22Rv1 (cell line): Measurements from ENCODE around the gene PTPDC1.
"Not testable (repeated sequence)": the region's sequence is repeated elsewhere in the genome, so short reads cannot be mapped to it uniquely, and the experiment has no call there.

ENCODE experiments used
- H3K27ac ChIP-seq: fragments of 450-650 bp; 2 replicates; pipeline ENCODE4 v1.5.1; 2017
- ZFX ChIP-seq: fragments of 450-650 bp; IDR thresholded peaks from 2 replicates; pipeline ENCODE4 v1.6.1; 2017; ENCODE audit warnings: antibody characterized with exemption, borderline replicate concordance
- TF ChIP-seq, protein P1 (sequence below): fragments of 450-650 bp; IDR thresholded peaks from 2 replicates; pipeline ENCODE4 v1.5.1; 2017; ENCODE audit warnings: mild to moderate bottlenecking

Gene PTPDC1

DNA sequence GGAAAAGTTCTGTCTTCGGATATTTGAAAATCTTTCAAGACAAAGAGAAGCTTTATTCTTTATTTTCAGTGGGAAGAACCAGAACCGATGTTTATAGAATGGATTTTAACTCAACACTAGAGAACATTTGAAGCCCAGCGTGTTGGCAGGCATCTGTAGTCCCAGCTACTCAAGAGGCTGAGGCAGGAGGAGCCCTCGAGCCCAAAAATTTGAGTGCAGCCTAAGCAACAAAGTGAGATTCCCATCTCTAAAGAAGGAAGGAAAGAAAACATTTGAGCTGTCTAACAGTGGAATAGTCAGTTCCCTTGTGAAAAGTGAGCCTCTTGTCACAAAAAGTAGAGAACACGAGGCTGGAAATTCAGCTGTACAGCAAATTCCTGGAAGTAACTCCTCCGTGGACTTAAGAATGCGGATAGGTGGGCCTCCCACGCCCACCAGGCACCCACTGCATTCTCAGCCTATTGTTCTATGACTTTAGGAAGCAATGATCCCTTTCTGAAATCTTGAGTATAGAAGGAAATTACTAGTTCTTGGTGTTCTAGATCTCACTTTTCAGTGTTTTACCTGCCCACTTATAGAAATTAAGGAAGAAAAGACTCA, 2.3 kb upstream of the PTPDC1 start:
- H3K27ac ChIP-seq, result no peak overlapping the region
- TF ChIP-seq, protein P1, sequence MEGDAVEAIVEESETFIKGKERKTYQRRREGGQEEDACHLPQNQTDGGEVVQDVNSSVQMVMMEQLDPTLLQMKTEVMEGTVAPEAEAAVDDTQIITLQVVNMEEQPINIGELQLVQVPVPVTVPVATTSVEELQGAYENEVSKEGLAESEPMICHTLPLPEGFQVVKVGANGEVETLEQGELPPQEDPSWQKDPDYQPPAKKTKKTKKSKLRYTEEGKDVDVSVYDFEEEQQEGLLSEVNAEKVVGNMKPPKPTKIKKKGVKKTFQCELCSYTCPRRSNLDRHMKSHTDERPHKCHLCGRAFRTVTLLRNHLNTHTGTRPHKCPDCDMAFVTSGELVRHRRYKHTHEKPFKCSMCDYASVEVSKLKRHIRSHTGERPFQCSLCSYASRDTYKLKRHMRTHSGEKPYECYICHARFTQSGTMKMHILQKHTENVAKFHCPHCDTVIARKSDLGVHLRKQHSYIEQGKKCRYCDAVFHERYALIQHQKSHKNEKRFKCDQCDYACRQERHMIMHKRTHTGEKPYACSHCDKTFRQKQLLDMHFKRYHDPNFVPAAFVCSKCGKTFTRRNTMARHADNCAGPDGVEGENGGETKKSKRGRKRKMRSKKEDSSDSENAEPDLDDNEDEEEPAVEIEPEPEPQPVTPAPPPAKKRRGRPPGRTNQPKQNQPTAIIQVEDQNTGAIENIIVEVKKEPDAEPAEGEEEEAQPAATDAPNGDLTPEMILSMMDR, result no peak
- TF ChIP-seq ZFX, result no peak

DNA sequence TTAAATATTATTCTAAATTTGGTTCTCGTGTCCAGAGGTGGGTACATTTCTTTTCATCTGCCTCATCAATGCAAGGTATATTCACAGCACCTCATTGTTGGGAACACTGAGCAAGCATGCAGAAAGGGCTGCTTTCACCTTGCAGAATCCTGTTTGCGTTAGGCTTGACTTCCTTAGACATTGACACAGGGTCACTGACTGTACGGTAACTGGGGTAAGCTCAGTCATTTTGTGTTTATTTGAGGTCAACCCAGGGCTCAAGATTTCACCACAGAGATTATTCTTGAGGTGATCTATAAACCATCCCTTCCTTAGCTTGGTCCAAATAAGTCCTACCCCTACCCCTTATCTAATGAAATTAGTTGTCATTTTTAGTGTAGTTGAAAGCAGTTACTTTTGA, 1.7 kb upstream of the PTPDC1 start:
- no peak overlapping the region for H3K27ac ChIP-seq
- TF ChIP-seq, protein P1, result no peak
- no peak for TF ChIP-seq ZFX

DNA sequence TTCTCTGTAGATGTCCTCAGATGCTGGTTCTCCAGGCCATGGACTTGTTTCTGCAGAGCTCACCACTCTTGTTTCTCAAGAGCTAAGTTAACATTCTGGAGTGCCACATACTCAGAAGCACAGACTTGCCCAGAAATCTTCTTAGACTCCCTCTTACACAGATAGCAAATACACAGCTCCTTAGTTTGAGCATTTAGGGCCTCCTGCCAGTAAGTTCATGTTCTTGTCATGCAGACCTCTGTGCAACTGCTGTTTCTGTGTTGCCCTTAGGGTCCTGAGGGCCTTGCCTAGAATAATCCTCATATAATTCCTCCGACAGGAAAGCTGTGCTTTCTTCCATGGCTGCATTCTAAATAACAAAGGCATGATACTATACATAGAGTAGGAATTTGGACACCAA, 1.3 kb upstream of the PTPDC1 start:
- TF ChIP-seq, protein P1, result no peak
- TF ChIP-seq ZFX, result no peak
- no peak overlapping the region for H3K27ac ChIP-seq

DNA sequence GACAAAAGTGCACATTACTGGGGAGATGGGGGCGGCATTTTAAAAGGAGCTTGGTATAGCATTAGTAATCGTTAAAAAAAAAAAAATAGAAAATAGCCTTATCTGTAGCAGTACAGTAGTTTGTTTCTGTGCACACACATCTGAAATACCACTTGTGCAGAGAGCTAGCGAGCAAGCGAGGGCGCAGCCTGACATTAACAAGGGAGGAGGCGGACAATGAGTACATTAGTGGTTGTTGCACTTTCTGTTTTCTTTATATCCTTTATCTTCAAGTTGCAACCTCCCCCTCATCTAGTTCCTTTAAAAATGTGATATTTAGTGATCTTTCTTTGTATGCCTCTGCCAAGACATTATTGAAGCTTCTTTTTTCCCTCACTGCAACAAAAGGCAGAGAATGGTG, 880 bp upstream of the PTPDC1 start:
- TF ChIP-seq ZFX, result no peak
- TF ChIP-seq, protein P1, result no peak
- no peak overlapping the region for H3K27ac ChIP-seq

DNA sequence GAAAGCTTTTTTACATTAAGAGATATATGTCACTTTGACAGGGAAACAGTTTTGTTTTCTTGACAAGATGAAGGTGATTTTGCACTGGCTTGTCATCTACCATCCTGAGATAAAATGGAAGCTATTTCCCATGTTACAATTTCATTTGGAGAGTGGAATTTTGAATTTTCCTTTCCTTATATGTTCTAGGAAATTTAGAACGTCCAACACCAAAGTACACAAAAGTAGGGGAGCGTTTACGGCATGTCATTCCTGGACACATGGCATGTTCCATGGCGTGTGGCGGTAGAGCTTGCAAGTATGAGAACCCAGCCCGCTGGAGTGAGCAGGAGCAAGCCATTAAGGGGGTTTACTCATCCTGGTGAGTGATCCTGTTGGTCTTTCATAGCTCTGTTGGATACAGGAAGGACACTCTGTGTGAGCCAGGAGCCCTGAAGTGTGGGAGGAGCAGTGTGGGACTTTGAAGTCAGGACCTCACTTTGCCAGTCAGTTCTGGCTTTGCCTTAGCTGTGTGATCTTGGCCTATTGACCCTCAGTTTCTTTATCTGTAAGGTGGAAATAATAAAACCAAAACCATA, 887 bp downstream of the PTPDC1 start:
- TF ChIP-seq, protein P1, result no peak
- TF ChIP-seq ZFX, result no peak
- no peak overlapping the region for H3K27ac ChIP-seq

DNA sequence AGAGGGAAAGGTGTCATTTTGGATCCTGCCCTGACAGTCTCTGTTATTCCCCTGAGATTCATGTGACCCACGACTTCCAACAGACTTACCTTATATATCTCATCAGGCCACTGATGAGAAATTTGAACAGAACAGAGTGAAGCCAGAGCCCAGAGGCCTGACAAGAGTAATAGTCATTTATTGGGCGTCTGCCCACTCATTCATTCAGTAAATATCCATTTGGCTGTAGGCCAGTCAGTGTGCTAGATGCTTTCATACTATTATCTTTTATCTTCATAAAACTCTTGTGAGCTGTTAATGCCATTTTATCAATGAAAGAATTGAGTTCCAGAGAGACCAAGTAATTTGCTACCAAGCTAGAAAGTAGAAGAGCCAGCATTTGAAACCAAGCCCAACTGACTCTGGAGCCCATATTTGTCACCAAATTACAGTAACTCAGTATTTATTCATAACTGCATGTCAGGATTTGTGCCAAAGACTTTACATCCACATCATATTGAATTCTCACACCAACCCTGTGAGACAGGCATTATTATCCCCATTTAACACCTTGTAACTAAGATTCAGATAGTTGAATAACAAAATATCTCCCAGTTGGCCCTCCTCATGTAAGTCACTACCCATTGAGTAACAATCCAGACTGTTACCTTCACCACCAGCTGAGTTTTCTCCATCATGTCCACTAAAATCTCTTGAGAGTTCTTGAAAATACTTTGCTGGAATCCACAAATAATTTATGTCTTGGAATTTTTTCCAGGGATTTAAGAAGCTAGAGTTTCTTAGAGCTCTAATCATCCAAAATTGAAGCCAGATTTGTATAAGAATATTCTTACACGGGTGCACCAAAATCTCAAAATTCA, 2.5 kb downstream of the PTPDC1 start:
- TF ChIP-seq ZFX, result no peak
- TF ChIP-seq, protein P1, result no peak
- 0 out of 2 replicates have a peak overlapping the region, but pooled peaks have one; percentile 12 for H3K27ac ChIP-seq

DNA sequence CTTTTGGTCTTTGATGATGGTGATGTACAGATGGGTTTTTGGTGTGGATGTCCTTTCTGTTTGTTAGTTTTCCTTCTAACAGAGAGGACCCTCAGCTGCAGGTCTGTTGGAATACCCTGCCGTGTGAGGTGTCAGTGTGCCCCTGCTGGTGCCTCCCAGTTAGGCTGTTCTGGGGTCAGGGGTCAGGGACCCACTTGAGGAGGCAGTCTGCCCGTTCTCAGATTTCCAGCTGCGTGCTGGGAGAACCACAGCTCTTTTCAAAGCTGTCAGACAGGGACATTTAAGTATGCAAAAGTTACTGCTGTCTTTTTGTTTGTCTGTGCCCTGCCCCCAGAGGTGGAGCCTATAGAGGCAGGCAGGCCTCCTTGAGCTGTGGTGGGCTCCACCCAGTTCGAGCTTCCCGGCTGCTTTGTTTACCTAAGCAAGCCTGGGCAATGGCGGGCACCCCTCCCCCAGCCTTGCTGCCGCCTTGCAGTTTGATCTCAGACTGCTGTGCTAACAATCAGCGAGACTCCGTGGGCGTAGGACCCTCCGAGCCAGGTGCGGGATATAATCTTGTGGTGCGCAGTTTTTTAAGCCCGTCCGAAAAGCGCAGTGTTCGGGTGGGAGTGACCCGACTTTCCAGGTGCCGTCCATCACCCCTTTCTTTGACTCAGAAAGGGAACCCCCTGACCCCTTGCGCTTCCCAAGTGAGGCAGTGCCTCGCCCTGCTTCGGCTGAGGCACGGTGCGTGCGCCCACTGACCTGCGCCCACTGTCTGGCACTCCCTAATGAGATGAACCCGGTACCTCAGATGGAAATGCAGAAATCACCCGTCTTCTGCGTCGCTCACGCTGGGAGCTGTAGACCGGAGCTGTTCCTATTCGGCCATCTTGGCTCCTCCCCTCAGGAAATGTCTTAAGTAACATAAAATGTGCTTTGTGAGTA, 10.2 kb downstream of the PTPDC1 start:
- H3K27ac ChIP-seq, result not testable (repeated sequence)
